Stimulated activated CD8-positive, alpha-beta memory T cell treated with anti-CD3 and anti-CD28 coated beads, Interleukin-4, amount 100 ng/mL, for 48 hours (primary cell): ENCODE data around the gene EIF4B.

Experiments
- DNase-seq: peaks from one replicate; pipeline ENCODE4 v3.0.0-alpha.2; 2020

Gene EIF4B

GRCh38 chr12:53048033-53048779 lies 42.0 kb downstream of the EIF4B start:
- no peak for DNase-seq

- no peak for DNase-seq
These were observed 42.6 kb downstream of the EIF4B start for GRCh38 chr12:53048780-53049401.

GRCh38 chr12:53049571-53050318 lies 43.5 kb downstream of the EIF4B start, which contains the start of gene TNS2:
TNS2 (plus strand) TSS chr12:53050065; CDS start chr12:53050186, 121 bp downstream.
- DNase-seq: no peak

GRCh38 chr12:53050426-53051057 lies 44.3 kb downstream of the EIF4B start:
- DNase-seq: no peak

GRCh38 chr12:53051058-53051880 lies 45.0 kb downstream of the EIF4B start:
- DNase-seq: no peak

GRCh38 chr12:53051881-53052412 lies 45.7 kb downstream of the EIF4B start:
- no peak for DNase-seq

- DNase-seq: no peak
These were observed 46.4 kb downstream of the EIF4B start for GRCh38 chr12:53052419-53053217.

- DNase-seq: peak; percentile 66
These were observed 47.2 kb downstream of the EIF4B start for GRCh38 chr12:53053218-53054111.

GRCh38 chr12:53054112-53054878 lies 48.0 kb downstream of the EIF4B start:
- DNase-seq: peak; percentile 96

GRCh38 chr12:53055471-53056266 lies 49.4 kb downstream of the EIF4B start:
- no peak for DNase-seq

- no peak for DNase-seq
These were observed 50.0 kb downstream of the EIF4B start for GRCh38 chr12:53056296-53056695.

- DNase-seq: no peak
These were observed 50.6 kb downstream of the EIF4B start for GRCh38 chr12:53056901-53057300.

GRCh38 chr12:53057816-53058500 lies 51.7 kb downstream of the EIF4B start:
- DNase-seq: no peak

GRCh38 chr12:53058674-53059433 lies 52.6 kb downstream of the EIF4B start:
- DNase-seq: no peak

GRCh38 chr12:53059434-53060063 lies 53.3 kb downstream of the EIF4B start:
- DNase-seq: no peak

GRCh38 chr12:53060064-53060720 lies 53.9 kb downstream of the EIF4B start:
- no peak for DNase-seq
